Calu3 (cell line): ENCODE measurements around the gene UMAD1. TPM values are rescaled to one million over a fixed set of nuclear protein-coding genes. Genes with fewer than 3 reads are reported as not detected.

Source experiments
- BruUV-seq: library from RNA; stranded (reverse); fragments of 400-500 nt; replicated peaks from 2 replicates; lab custom pipeline; 2021; lab: Mats Ljungman, UMichigan
- CTCF ChIA-PET: fragments of 300-600 bp; sonication (Branson Sonifier 250); formaldehyde crosslinking; loops from one replicate; lab custom pipeline; 2022; ENCODE audit warnings: antibody characterized with exemption; lab: Charles Lee
- DNase-seq: peaks from one replicate; pipeline ENCODE4 v3.0.0; 2022
- H3K27ac Mint-ChIP-seq: one replicate; pipeline ENCODE4 v1.8.0; 2022; ENCODE audit warnings: mixed read lengths; ENCODE audit not compliant: unreplicated experiment
- H3K27me3 Mint-ChIP-seq: one replicate; pipeline ENCODE4 v1.8.0; 2022; ENCODE audit warnings: mixed read lengths; ENCODE audit not compliant: unreplicated experiment
- H3K36me3 Mint-ChIP-seq: one replicate; pipeline ENCODE4 v1.8.0; 2022; ENCODE audit warnings: mild to moderate bottlenecking, moderate library complexity, mixed read lengths; ENCODE audit not compliant: insufficient read depth, unreplicated experiment
- H3K4me1 Mint-ChIP-seq: one replicate; pipeline ENCODE4 v1.8.0; 2022; ENCODE audit warnings: mild to moderate bottlenecking, low read depth, mixed read lengths; ENCODE audit not compliant: unreplicated experiment
- H3K4me3 Mint-ChIP-seq: one replicate; pipeline ENCODE4 v1.8.0; 2022; ENCODE audit warnings: mild to moderate bottlenecking, low read depth, moderate library complexity, mixed read lengths; ENCODE audit not compliant: unreplicated experiment
- H3K9me3 Mint-ChIP-seq: one replicate; pipeline ENCODE4 v1.8.0; 2022; ENCODE audit warnings: low read depth, mixed read lengths; ENCODE audit not compliant: unreplicated experiment
- CTCF ChIP-seq: fragments of 200-600 bp; IDR thresholded peaks from one replicate; pipeline ENCODE4 v1.8.0; 2022; ENCODE audit warnings: antibody characterized with exemption; ENCODE audit not compliant: unreplicated experiment
- intact Hi-C: fragments of 100-400 bp; cut with micrococcal nuclease; formaldehyde crosslinking; loops from one replicate; pipeline ENCODE4 v1.10.0; 2022; ENCODE audit not compliant: unreplicated experiment
- total RNA-seq: library from RNA; stranded (reverse); gene quantifications from 2 replicates; pipeline ENCODE4 v1.2.3, GENCODE V29; 2022

UMAD1 gene
- total RNA-seq, 1 experiment from 2014 or later = 25.2 TPM

GRCh38 chr7:7667187-7667586, 26.6 kb downstream of the UMAD1 start:
- H3K36me3 Mint-ChIP-seq = no peaks in the 10 kb centered on the region
- H3K4me3 Mint-ChIP-seq = no peak overlapping the region
- H3K9me3 Mint-ChIP-seq = no peaks in the 10 kb centered on the region
- H3K4me1 Mint-ChIP-seq = no peaks in the 10 kb centered on the region
- BruUV-seq = no TSS peak
- CTCF ChIA-PET = no interaction called here
- no peak overlapping the region for H3K27ac Mint-ChIP-seq
- intact Hi-C loops = no loop called here
- TF ChIP-seq CTCF = no peak
- no peaks in the 10 kb centered on the region for H3K27me3 Mint-ChIP-seq
- DNase-seq = no peak

GRCh38 chr7:7668706-7669105, 28.2 kb downstream of the UMAD1 start:
- H3K4me1 Mint-ChIP-seq = no peaks in the 10 kb centered on the region
- no peak for TF ChIP-seq CTCF

GRCh38 chr7:7670490-7670889, 29.9 kb downstream of the UMAD1 start:
- Mint-ChIP-seq H3K27ac (no peak overlapping the region), H3K27me3 (no peaks in the 10 kb centered on the region), H3K4me3 (no peak overlapping the region), H3K36me3 (no peaks in the 10 kb centered on the region), H3K4me1 (no peaks in the 10 kb centered on the region), H3K9me3 (no peaks in the 10 kb centered on the region)
- no peak for TF ChIP-seq CTCF
- CTCF ChIA-PET = no interaction called here
- BruUV-seq = no TSS peak
- DNase-seq = no peak
- intact Hi-C loops = no loop called here

More at GRCh38 chr7:7668706-7669105, 28.2 kb downstream of the UMAD1 start:
- Mint-ChIP-seq H3K36me3 (no peaks in the 10 kb centered on the region), H3K4me3 (no peak overlapping the region), H3K27me3 (no peaks in the 10 kb centered on the region), H3K27ac (no peak overlapping the region), H3K9me3 (no peaks in the 10 kb centered on the region)
- intact Hi-C loops = no loop called here
- BruUV-seq = no TSS peak
- CTCF ChIA-PET = no interaction called here
- DNase-seq = no peak

- no peaks in the 10 kb centered on the region for H3K4me1 Mint-ChIP-seq
- no peak for TF ChIP-seq CTCF
- no peaks in the 10 kb centered on the region for H3K9me3 Mint-ChIP-seq
- DNase-seq = no peak
- H3K36me3 Mint-ChIP-seq = no peaks in the 10 kb centered on the region
- H3K4me3 Mint-ChIP-seq = no peak overlapping the region
- H3K27me3 Mint-ChIP-seq = no peaks in the 10 kb centered on the region
- CTCF ChIA-PET = no interaction called here
- intact Hi-C loops = no loop called here
- H3K27ac Mint-ChIP-seq = no peak overlapping the region
- no TSS peak for BruUV-seq
Observed at GRCh38 chr7:7671361-7671760, 30.8 kb downstream of the UMAD1 start.
